Right lobe of liver (tissue), 4 donors: ENCODE data around the gene PDZD2.

Experiments used
- POLR2A ChIP-seq: fragments of 450-650 bp; IDR thresholded peaks from one replicate; pipeline ENCODE4 v1.6.1; 2017; ENCODE audit warnings: antibody characterized with exemption, mild to moderate bottlenecking
- TF ChIP-seq, protein P1 (sequence below), 4 donors: fragments of 200-600 bp in 3 of 4; fragments of 450-650 bp in 1 of 4; IDR thresholded peaks; one replicate each; pipeline versions ENCODE4 v1.5.1 to v1.8.0; 2016 to 2022; ENCODE audit warnings: antibody characterized with exemption in 4 of 4, mild to moderate bottlenecking in 2 of 4
- donor health status: DM: no; HTN: no; CAD: no.
- donor health status: DM: no; HTN: no; CAD: no.
- donor health status: DM: no; HTN: yes; CAD: no.

GRCh38 chr5:31962351-31962751, 323.4 kb downstream of the PDZD2 start:
- TF ChIP-seq, protein P1, sequence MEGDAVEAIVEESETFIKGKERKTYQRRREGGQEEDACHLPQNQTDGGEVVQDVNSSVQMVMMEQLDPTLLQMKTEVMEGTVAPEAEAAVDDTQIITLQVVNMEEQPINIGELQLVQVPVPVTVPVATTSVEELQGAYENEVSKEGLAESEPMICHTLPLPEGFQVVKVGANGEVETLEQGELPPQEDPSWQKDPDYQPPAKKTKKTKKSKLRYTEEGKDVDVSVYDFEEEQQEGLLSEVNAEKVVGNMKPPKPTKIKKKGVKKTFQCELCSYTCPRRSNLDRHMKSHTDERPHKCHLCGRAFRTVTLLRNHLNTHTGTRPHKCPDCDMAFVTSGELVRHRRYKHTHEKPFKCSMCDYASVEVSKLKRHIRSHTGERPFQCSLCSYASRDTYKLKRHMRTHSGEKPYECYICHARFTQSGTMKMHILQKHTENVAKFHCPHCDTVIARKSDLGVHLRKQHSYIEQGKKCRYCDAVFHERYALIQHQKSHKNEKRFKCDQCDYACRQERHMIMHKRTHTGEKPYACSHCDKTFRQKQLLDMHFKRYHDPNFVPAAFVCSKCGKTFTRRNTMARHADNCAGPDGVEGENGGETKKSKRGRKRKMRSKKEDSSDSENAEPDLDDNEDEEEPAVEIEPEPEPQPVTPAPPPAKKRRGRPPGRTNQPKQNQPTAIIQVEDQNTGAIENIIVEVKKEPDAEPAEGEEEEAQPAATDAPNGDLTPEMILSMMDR (IDR thresholded peaks at IDR 0.05): no peak
- no peak for TF ChIP-seq POLR2A
